Endothelial cell of umbilical vein (primary cell): ENCODE results near the gene C20orf173. TPM values are rescaled to one million over a fixed set of nuclear protein-coding genes. Genes with fewer than 3 reads are reported as not detected.

Experiments used
- BruUV-seq: library from RNA; stranded (reverse); fragments of 400-500 nt; replicated peaks from 2 replicates; lab custom pipeline; 2021; lab: Mats Ljungman, UMichigan
- CTCF ChIA-PET: fragments of 300-600, 350-600 bp; sonication (Branson Sonifier 250); formaldehyde crosslinking; loops from one replicate; lab custom pipeline; 2021; ENCODE audit warnings: antibody characterized with exemption, inconsistent platforms; lab: Charles Lee
- POLR2A ChIA-PET: fragments of 300-600, 350-600 bp; sonication (Branson Sonifier 250); formaldehyde crosslinking; loops from one replicate; lab custom pipeline; 2021; ENCODE audit warnings: antibody characterized with exemption, inconsistent platforms; lab: Charles Lee
- DNase-seq: peaks from one replicate; pipeline ENCODE4 v3.0.0-alpha.2; 2011; ENCODE audit warnings: low read depth, low spot score
- FAIRE-seq: peaks from 2 replicates; lab custom pipeline; 2011; peaks lifted over from hg19 to GRCh38; lab: Jason Lieb, UNC
- H2AFZ ChIP-seq: 2 replicates; pipeline ENCODE4 v1.6.0; 2012; ENCODE audit warnings: low read depth, low read length, control low read depth, inconsistent platforms
- H3K27ac ChIP-seq: 2 replicates; pipeline ENCODE4 v1.5.1; 2011; ENCODE audit warnings: low read depth, mild to moderate bottlenecking, control low read depth, low read length, moderate library complexity; ENCODE audit not compliant: insufficient read depth
- H3K27me3 ChIP-seq, 2 experiments: 2 replicates each; pipeline versions ENCODE4 v1.6.0 to v1.6.1; 2011; ENCODE audit warnings: low read length in 2 of 2, mixed read lengths in 1 of 2; ENCODE audit not compliant: control insufficient read depth in 2 of 2, insufficient read depth in 2 of 2
- H3K36me3 ChIP-seq, 2 experiments: 2 replicates in 1 of 2; 3 replicates in 1 of 2; pipeline ENCODE4 v1.5.1; 2011; ENCODE audit warnings: low read length in 2 of 2, mild to moderate bottlenecking in 1 of 2, moderate library complexity in 1 of 2; ENCODE audit not compliant: control insufficient read depth in 2 of 2, insufficient read depth in 2 of 2; ENCODE audit errors: extremely low read depth in 1 of 2
- H3K4me1 ChIP-seq: 3 replicates; pipeline ENCODE4 v1.5.1; 2011; ENCODE audit warnings: mild to moderate bottlenecking, low read length; ENCODE audit not compliant: control insufficient read depth, insufficient read depth; ENCODE audit errors: extremely low read depth
- H3K4me2 ChIP-seq: 2 replicates; pipeline ENCODE4 v1.6.1; 2011; ENCODE audit warnings: low read length, control low read depth, mixed read lengths; ENCODE audit not compliant: insufficient read depth
- H3K4me3 ChIP-seq, 3 experiments: fragments of 200-600 bp in 1 of 3; sonication (generic), shearing (Covaris generic) in 1 of 3; replicated peaks in 1 of 3; 2 replicates each; pipeline ENCODE4 v1.5.1; 2011 to 2016; ENCODE audit warnings: control low read depth in 3 of 3, low read length in 3 of 3, mild to moderate bottlenecking in 2 of 3, inconsistent platforms in 1 of 3, low read depth in 1 of 3, moderate library complexity in 1 of 3; ENCODE audit not compliant: insufficient read depth in 1 of 3
- H3K79me2 ChIP-seq: 2 replicates; pipeline ENCODE4 v1.6.0; 2012; ENCODE audit warnings: low read length, inconsistent platforms; ENCODE audit not compliant: control insufficient read depth, insufficient read depth
- H3K9ac ChIP-seq: replicated peaks from 2 replicates; pipeline ENCODE3; 2011; ENCODE audit warnings: low read length, control low read depth; ENCODE audit not compliant: insufficient read depth; ENCODE audit errors: extremely low read depth
- H3K9me1 ChIP-seq: replicated peaks from 3 replicates; pipeline ENCODE4 v1.6.0; 2011; ENCODE audit warnings: mild to moderate bottlenecking, low read length; ENCODE audit not compliant: control insufficient read depth, insufficient read depth; ENCODE audit errors: extremely low read depth
- H3K9me3 ChIP-seq: replicated peaks from 2 replicates; pipeline ENCODE4 v1.5.1; 2012; ENCODE audit warnings: low read length, inconsistent platforms; ENCODE audit not compliant: control insufficient read depth, insufficient read depth
- H4K20me1 ChIP-seq: replicated peaks from 2 replicates; pipeline ENCODE3; 2011; ENCODE audit warnings: mild to moderate bottlenecking, low read length; ENCODE audit not compliant: control insufficient read depth, insufficient read depth; ENCODE audit errors: extremely low read depth
- CTCF ChIP-seq, 2 donors: IDR thresholded peaks; 1 replicate in 1 of 2; 2 replicates in 1 of 2; pipeline ENCODE4 v1.5.1; 2011; ENCODE audit warnings: low read length in 2 of 2, mild to moderate bottlenecking in 2 of 2, moderate library complexity in 2 of 2, control low read depth in 1 of 2, inconsistent platforms in 1 of 2, low read depth in 1 of 2; ENCODE audit not compliant: insufficient read depth in 1 of 2; ENCODE audit errors: extremely low read depth in 1 of 2
- EZH2 ChIP-seq: IDR thresholded peaks from 2 replicates; pipeline ENCODE4 v1.6.1; 2012; ENCODE audit warnings: borderline replicate concordance, low read depth, mild to moderate bottlenecking, moderate library complexity, low read length, inconsistent platforms; ENCODE audit not compliant: severe bottlenecking
- FOS ChIP-seq: IDR thresholded peaks from 2 replicates; pipeline ENCODE4 v1.6.1; 2011; ENCODE audit warnings: mild to moderate bottlenecking, low read length, moderate library complexity, borderline replicate concordance; ENCODE audit not compliant: insufficient read depth
- GATA2 ChIP-seq: IDR thresholded peaks from 2 replicates; pipeline ENCODE4 v1.7.0; 2011; ENCODE audit warnings: low read depth, mild to moderate bottlenecking, moderate library complexity, mixed read lengths, low read length; ENCODE audit not compliant: insufficient read length, insufficient read depth
- JUN ChIP-seq: IDR thresholded peaks from 2 replicates; pipeline ENCODE4 v1.6.1; 2011; ENCODE audit warnings: borderline replicate concordance, low read depth; ENCODE audit not compliant: insufficient read length, insufficient read depth
- MAX ChIP-seq: IDR thresholded peaks from 2 replicates; pipeline ENCODE4 v1.6.1; 2011; ENCODE audit not compliant: insufficient read depth, insufficient read length
- MYC ChIP-seq: IDR thresholded peaks from one replicate; pipeline ENCODE4 v1.6.1; 2011; ENCODE audit warnings: mild to moderate bottlenecking, low read depth, low read length
- POLR2A ChIP-seq: IDR thresholded peaks from 2 replicates; pipeline ENCODE4 v1.6.1; 2012; ENCODE audit warnings: low read depth, mild to moderate bottlenecking, control low read depth, low read length
- POLR2AphosphoS5 ChIP-seq: IDR thresholded peaks from 2 replicates; pipeline ENCODE4 v1.6.1; 2012; ENCODE audit warnings: low read depth, mild to moderate bottlenecking, control low read depth, low read length, moderate library complexity; ENCODE audit not compliant: insufficient read depth
- dilution Hi-C: fragments of 300-500 bp; cut with MboI; formaldehyde crosslinking; loops from one replicate; pipeline ENCODE4 v1.15.0; 2019; ENCODE audit warnings: low sequenced_read_pairs; ENCODE audit not compliant: extremely low pct_ligation_motif_present
- intact Hi-C: fragments of 100-400 bp; cut with micrococcal nuclease; formaldehyde crosslinking; loops from one replicate; pipeline ENCODE4 v1.10.0; 2022
- polyA plus RNA-seq, 4 experiments: library from polyadenylated mRNA; depleted of rRNA in 3 of 4; stranded (reverse) in 3 of 4; unstranded in 1 of 4; fragments of >200 nt; gene quantifications; 2 replicates each; pipeline versions ENCODE4 v1.2.1 to v1.2.3, GENCODE V29; 2011 to 2012; ENCODE audit warnings: missing spikeins in 1 of 4
- total RNA-seq: library from RNA; stranded (reverse); gene quantifications from 2 replicates; pipeline ENCODE4 v1.2.3, GENCODE V29; 2021

The C20orf173 gene
- total and polyA plus RNA-seq, 2 donors (not counting 3 experiments of a cell fraction or from before 2014, with no cell fraction given) = not detected

- Histone ChIP-seq H3K4me1 (peaks cover 4% of the 10 kb centered on the region), H3K36me3 (peaks cover 0 to 4% of the 10 kb centered on the region in 2 experiments), H3K4me2 (peak overlapping the region; percentile 28), H3K79me2 (peaks cover 2% of the 10 kb centered on the region), H3K9ac (no peak overlapping the region), H3K27ac (no peak overlapping the region), H3K4me3 (no peak overlapping the region), H2AFZ (no peak overlapping the region), H3K27me3 (no peaks in the 10 kb centered on the region), H3K9me3 (no peaks in the 10 kb centered on the region), H3K9me1 (no peaks in the 10 kb centered on the region), H4K20me1 (no peaks in the 10 kb centered on the region)
- DNase-seq = no peak
- no TSS peak for BruUV-seq
- dilution Hi-C loops (no loop called here), intact Hi-C loops (loop anchor here (5.0 kb wide), 1 partner anchor 74 kb away; the partner anchor contains the start of gene SPAG4)
- ChIA-PET CTCF (interaction anchor here (1.1 to 1.5 kb wide), 2 partner anchors 11 to 88 kb away, joined by 3 read pairs; partner anchors contain the start of gene CEP250), POLR2A (interaction anchor here (1.1 kb wide), 1 partner anchor 199 kb away, joined by 3 read pairs; the partner anchor contains the start of gene RBM39)
- TF ChIP-seq JUN = no peak
- no peak for TF ChIP-seq MAX
- FAIRE-seq = no peak
Measured at GRCh38 chr20:35542990-35543389, 13.5 kb upstream of the C20orf173 start.

DNA sequence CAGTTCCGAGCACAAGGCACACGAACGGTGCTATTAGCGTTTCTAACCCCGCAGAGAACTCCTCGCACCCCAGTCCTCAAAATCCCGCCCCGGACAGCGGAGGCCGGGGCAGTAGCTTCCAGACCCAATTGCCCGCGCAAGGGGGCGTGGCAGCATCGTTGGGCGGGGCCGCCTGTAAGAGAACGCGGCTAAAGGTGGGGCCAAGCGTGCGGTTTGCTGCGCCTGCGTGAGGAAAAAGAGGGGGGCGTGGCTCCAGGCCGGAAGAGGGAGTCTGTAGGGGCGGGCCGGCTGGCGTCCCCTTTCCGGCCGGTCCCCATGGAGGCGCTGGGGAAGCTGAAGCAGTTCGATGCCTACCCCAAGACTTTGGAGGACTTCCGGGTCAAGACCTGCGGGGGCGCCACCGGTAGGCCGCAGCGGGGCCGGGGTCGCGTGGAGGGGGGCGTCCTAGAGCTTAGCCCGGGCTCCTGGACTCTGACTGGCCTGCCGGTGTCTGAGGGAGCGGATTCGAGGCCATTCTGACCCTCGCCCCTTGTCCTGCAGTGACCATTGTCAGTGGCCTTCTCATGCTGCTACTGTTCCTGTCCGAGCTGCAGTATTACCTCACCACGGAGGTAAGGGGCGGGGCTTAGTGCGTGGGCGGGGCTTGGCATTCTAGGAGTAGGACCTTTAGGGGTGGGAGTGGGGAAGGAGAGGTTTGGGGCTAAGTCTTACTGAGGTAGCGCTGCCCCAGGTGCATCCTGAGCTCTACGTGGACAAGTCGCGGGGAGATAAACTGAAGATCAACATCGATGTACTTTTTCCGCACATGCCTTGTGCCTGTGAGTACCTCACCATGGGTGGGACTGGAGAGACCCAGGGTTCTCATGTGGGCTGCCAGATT lies 12.6 kb upstream of the C20orf173 start, which contains the start of gene ERGIC3:
Gene ERGIC3, plus strand, starts transcription at position 296 of the 880 bp plus-strand sequence. Its CDS starts 20 bp downstream, at position 316.
- Histone ChIP-seq H3K9me3 (no peaks in the 10 kb centered on the region), H3K4me1 (peaks cover 4% of the 10 kb centered on the region), H3K27ac (peak within 1 kb of the TSS; percentile 62), H3K4me3 (peak within 1 kb of the TSS; percentile 58 to 71 (median 69)), H3K9ac (peak within 1 kb of the TSS; percentile 72), H4K20me1 (no peaks in the 10 kb centered on the region), H3K9me1 (no peaks in the 10 kb centered on the region), H3K79me2 (peaks cover 2% of the 10 kb centered on the region), H3K4me2 (peak within 1 kb of the TSS; percentile 74), H3K27me3 (no peaks in the 10 kb centered on the region), H3K36me3 (peaks cover 0 to 2% of the 10 kb centered on the region in 2 experiments), H2AFZ (peak within 1 kb of the TSS; percentile 85)
- intact Hi-C loops = loop anchor here (5.0 kb wide), 1 partner anchor 75 kb away; the partner anchor contains the start of gene SPAG4
- CTCF ChIA-PET = interaction anchor here (0.8 to 1.7 kb wide), 7 partner anchors 10 to 342 kb away, joined by 3 to 5 read pairs (median 3); partner anchors contain the start of gene CEP250
- FAIRE-seq = peak; percentile 89
- DNase-seq = peak; percentile 96
- BruUV-seq = no TSS peak
- TF ChIP-seq JUN (no peak), MAX (no peak), POLR2AphosphoS5 (peak; percentile 83), GATA2 (no peak), CTCF (IDR thresholded peaks at IDR 0.05; ENCODE audit: extremely low read depth in 1 of 2, insufficient read depth in 1 of 2, low read depth in 1 of 2, low read length in 2 of 2) (no peak), MYC (no peak), FOS (no peak), POLR2A (peak; percentile 78), EZH2 (no peak)
- POLR2A ChIA-PET = interaction anchor here (0.6 to 1.1 kb wide), 3 partner anchors 59 to 267 kb away, joined by 3 read pairs; partner anchors contain the start of gene RBM39
- dilution Hi-C loops = no loop called here
